Endothelial cell of umbilical vein (primary cell): ENCODE data around the gene KRTAP1-3. TPM values are rescaled to one million over a fixed set of nuclear protein-coding genes. Genes with fewer than 3 reads are reported as not detected.
"Not testable (repeated sequence)": the region's sequence is repeated elsewhere in the genome, so short reads cannot be mapped to it uniquely, and the experiment has no call there.

Experiments
- Bru-seq: library from RNA; stranded (reverse); fragments of 400-500 nt; gene quantifications from one replicate; lab custom pipeline; 2021; lab: Mats Ljungman, UMichigan
- BruChase-seq, 2 experiments: library from RNA; stranded (reverse); fragments of 400-500 nt; gene quantifications; one replicate each; lab custom pipeline; 2021; lab: Mats Ljungman, UMichigan
- BruUV-seq: library from RNA; stranded (reverse); fragments of 400-500 nt; replicated peaks from 2 replicates; lab custom pipeline; 2021; lab: Mats Ljungman, UMichigan
- CTCF ChIA-PET: fragments of 300-600, 350-600 bp; sonication (Branson Sonifier 250); formaldehyde crosslinking; loops from one replicate; lab custom pipeline; 2021; ENCODE audit warnings: antibody characterized with exemption, inconsistent platforms; lab: Charles Lee
- POLR2A ChIA-PET: fragments of 300-600, 350-600 bp; sonication (Branson Sonifier 250); formaldehyde crosslinking; loops from one replicate; lab custom pipeline; 2021; ENCODE audit warnings: antibody characterized with exemption, inconsistent platforms; lab: Charles Lee
- DNase-seq: peaks from one replicate; pipeline ENCODE4 v3.0.0-alpha.2; 2011; ENCODE audit warnings: low read depth, low spot score
- FAIRE-seq: peaks from 2 replicates; lab custom pipeline; 2011; peaks lifted over from hg19 to GRCh38; lab: Jason Lieb, UNC
- H2AFZ ChIP-seq: 2 replicates; pipeline ENCODE4 v1.6.0; 2012; ENCODE audit warnings: low read depth, low read length, control low read depth, inconsistent platforms
- H3K27ac ChIP-seq: 2 replicates; pipeline ENCODE4 v1.5.1; 2011; ENCODE audit warnings: low read depth, mild to moderate bottlenecking, control low read depth, low read length, moderate library complexity; ENCODE audit not compliant: insufficient read depth
- H3K27me3 ChIP-seq, 2 experiments: 2 replicates each; pipeline versions ENCODE4 v1.6.0 to v1.6.1; 2011; ENCODE audit warnings: low read length in 2 of 2, mixed read lengths in 1 of 2; ENCODE audit not compliant: control insufficient read depth in 2 of 2, insufficient read depth in 2 of 2
- H3K36me3 ChIP-seq, 2 experiments: 2 replicates in 1 of 2; 3 replicates in 1 of 2; pipeline ENCODE4 v1.5.1; 2011; ENCODE audit warnings: low read length in 2 of 2, mild to moderate bottlenecking in 1 of 2, moderate library complexity in 1 of 2; ENCODE audit not compliant: control insufficient read depth in 2 of 2, insufficient read depth in 2 of 2; ENCODE audit errors: extremely low read depth in 1 of 2
- H3K4me1 ChIP-seq: 3 replicates; pipeline ENCODE4 v1.5.1; 2011; ENCODE audit warnings: mild to moderate bottlenecking, low read length; ENCODE audit not compliant: control insufficient read depth, insufficient read depth; ENCODE audit errors: extremely low read depth
- H3K4me2 ChIP-seq: 2 replicates; pipeline ENCODE4 v1.6.1; 2011; ENCODE audit warnings: low read length, control low read depth, mixed read lengths; ENCODE audit not compliant: insufficient read depth
- H3K4me3 ChIP-seq, 3 experiments: fragments of 200-600 bp in 1 of 3; sonication (generic), shearing (Covaris generic) in 1 of 3; replicated peaks in 1 of 3; 2 replicates each; pipeline ENCODE4 v1.5.1; 2011 to 2016; ENCODE audit warnings: control low read depth in 3 of 3, low read length in 3 of 3, mild to moderate bottlenecking in 2 of 3, inconsistent platforms in 1 of 3, low read depth in 1 of 3, moderate library complexity in 1 of 3; ENCODE audit not compliant: insufficient read depth in 1 of 3
- H3K79me2 ChIP-seq: 2 replicates; pipeline ENCODE4 v1.6.0; 2012; ENCODE audit warnings: low read length, inconsistent platforms; ENCODE audit not compliant: control insufficient read depth, insufficient read depth
- H3K9ac ChIP-seq: replicated peaks from 2 replicates; pipeline ENCODE3; 2011; ENCODE audit warnings: low read length, control low read depth; ENCODE audit not compliant: insufficient read depth; ENCODE audit errors: extremely low read depth
- H3K9me1 ChIP-seq: replicated peaks from 3 replicates; pipeline ENCODE4 v1.6.0; 2011; ENCODE audit warnings: mild to moderate bottlenecking, low read length; ENCODE audit not compliant: control insufficient read depth, insufficient read depth; ENCODE audit errors: extremely low read depth
- H3K9me3 ChIP-seq: replicated peaks from 2 replicates; pipeline ENCODE4 v1.5.1; 2012; ENCODE audit warnings: low read length, inconsistent platforms; ENCODE audit not compliant: control insufficient read depth, insufficient read depth
- H4K20me1 ChIP-seq: replicated peaks from 2 replicates; pipeline ENCODE3; 2011; ENCODE audit warnings: mild to moderate bottlenecking, low read length; ENCODE audit not compliant: control insufficient read depth, insufficient read depth; ENCODE audit errors: extremely low read depth
- dilution Hi-C: fragments of 300-500 bp; cut with MboI; formaldehyde crosslinking; loops from one replicate; pipeline ENCODE4 v1.15.0; 2019; ENCODE audit warnings: low sequenced_read_pairs; ENCODE audit not compliant: extremely low pct_ligation_motif_present
- intact Hi-C: fragments of 100-400 bp; cut with micrococcal nuclease; formaldehyde crosslinking; loops from one replicate; pipeline ENCODE4 v1.10.0; 2022
- long read RNA-seq: library from polyadenylated mRNA; stranded (forward); transcript quantifications from one replicate; pipeline ENCODE4 v2.0.0, GENCODE V29; 2021
- polyA minus RNA-seq, 3 experiments: library from RNA; depleted of rRNA, polyadenylated mRNA; stranded (reverse); fragments of >200 nt; gene quantifications; 1 replicate in 1 of 3; 2 replicates in 2 of 3; pipeline ENCODE4 v1.2.3, GENCODE V29; 2011
- polyA plus RNA-seq, 4 experiments: library from polyadenylated mRNA; depleted of rRNA in 3 of 4; stranded (reverse) in 3 of 4; unstranded in 1 of 4; fragments of >200 nt; gene quantifications; 2 replicates each; pipeline versions ENCODE4 v1.2.1 to v1.2.3, GENCODE V29; 2011 to 2012; ENCODE audit warnings: missing spikeins in 1 of 4
- total RNA-seq: library from RNA; stranded (reverse); gene quantifications from 2 replicates; pipeline ENCODE4 v1.2.3, GENCODE V29; 2021

The KRTAP1-3 gene, protein sequence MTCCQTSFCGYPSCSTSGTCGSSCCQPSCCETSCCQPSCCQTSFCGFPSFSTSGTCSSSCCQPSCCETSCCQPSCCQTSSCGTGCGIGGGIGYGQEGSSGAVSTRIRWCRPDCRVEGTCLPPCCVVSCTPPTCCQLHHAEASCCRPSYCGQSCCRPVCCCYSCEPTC
- not detected in 2 replicates for total RNA-seq
- not detected in 2 replicates for polyA plus RNA-seq
- polyA plus RNA-seq (2011; cell fraction: cytosol; rRNA removed): not detected in 2 replicates
- not detected in 2 replicates for polyA plus RNA-seq (2011; cell fraction: nucleus; rRNA removed)
- not detected in 2 replicates for polyA plus RNA-seq (2012)
- not detected in 2 replicates for polyA minus RNA-seq
- not detected for polyA minus RNA-seq (2011; cell fraction: cytosol; rRNA and poly(A)+ RNA removed)
- polyA minus RNA-seq (2011; cell fraction: nucleus; rRNA and poly(A)+ RNA removed): not detected in 2 replicates
- Bru-seq, nascent RNA: not detected
- BruChase-seq, experiment 1, labeled RNA remaining after a 6-hour chase: not detected
- BruChase-seq, experiment 2, labeled RNA remaining after a 2-hour chase: not detected
- long read RNA-seq: 0 reads

DNA sequence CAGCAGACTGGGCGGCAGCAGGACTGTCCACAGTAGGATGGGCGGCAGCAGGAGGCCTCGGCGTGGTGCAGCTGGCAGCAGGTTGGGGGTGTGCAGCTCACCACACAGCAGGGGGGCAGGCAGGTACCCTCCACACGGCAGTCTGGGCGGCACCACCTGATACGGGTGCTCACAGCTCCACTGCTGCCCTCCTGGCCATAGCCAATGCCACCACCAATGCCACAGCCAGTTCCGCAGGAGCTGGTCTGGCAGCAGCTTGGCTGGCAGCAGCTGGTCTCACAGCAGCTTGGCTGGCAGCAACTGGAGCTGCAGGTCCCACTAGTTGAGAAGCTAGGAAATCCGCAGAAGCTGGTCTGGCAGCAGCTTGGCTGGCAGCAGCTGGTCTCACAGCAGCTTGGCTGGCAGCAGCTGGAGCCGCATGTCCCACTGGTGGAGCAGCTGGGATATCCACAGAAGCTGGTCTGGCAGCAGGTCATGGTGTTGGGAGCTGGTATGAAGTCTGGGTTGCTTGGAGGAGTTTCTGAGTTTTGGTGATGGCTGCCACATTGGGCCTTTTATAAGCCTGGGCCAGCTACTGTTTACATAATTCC is at the start of gene KRTAP1-3:
Gene KRTAP1-3, minus strand, starts transcription at position 529 of the 590 bp plus-strand sequence. Its CDS starts 53 bp downstream, at position 476.
- H3K27ac ChIP-seq, H2AFZ ChIP-seq, H3K4me3 ChIP-seq, H3K9ac ChIP-seq, DNase-seq, H3K4me1 ChIP-seq, POLR2A ChIA-PET, H3K4me2 ChIP-seq, H3K27me3 ChIP-seq, intact Hi-C loops, H3K79me2 ChIP-seq, FAIRE-seq, H4K20me1 ChIP-seq, H3K9me3 ChIP-seq, BruUV-seq, H3K9me1 ChIP-seq, dilution Hi-C loops, H3K36me3 ChIP-seq: not testable (repeated sequence)
- CTCF ChIA-PET: interaction anchor here (1.0 kb wide), 1 partner anchor 9 kb away, joined by 3 read pairs; no protein-coding TSS in a partner anchor

DNA sequence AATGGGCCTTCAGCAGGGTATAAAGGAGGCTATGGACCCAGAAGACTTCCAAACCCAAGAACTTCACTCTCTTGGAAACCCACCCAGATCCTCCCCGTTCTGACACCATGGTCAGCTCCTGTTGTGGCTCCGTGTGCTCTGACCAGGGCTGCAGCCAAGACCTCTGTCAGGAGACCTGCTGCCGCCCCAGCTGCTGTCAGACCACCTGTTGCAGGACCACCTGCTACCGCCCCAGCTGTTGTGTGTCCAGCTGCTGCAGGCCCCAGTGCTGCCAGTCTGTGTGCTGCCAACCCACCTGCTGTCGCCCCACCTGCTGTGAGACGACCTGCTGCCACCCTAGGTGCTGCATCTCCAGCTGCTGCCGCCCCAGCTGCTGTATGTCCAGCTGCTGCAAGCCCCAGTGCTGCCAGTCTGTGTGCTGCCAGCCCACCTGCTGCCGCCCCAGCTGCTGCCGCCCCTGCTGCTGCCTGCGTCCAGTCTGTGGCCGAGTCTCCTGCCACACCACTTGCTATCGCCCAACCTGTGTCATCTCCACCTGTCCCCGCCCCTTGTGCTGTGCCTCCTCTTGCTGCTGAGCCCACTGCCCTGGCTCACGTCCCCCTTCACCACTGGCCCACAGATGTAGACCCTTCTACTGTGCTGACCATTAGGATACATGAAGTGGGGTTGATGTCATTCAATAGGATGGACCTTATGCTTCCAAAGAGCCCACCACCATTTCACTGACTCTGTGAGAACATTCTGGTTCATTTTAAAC is 49.6 kb upstream of the KRTAP1-3 start, which contains the start of gene KRTAP4-7:
Gene KRTAP4-7, plus strand, starts transcription at position 51 of the 757 bp plus-strand sequence. Its CDS starts 57 bp downstream, at position 108.
- DNase-seq, H3K27me3 ChIP-seq, H3K27ac ChIP-seq, FAIRE-seq, H2AFZ ChIP-seq, dilution Hi-C loops, H3K9me1 ChIP-seq, H3K36me3 ChIP-seq, POLR2A ChIA-PET, H3K9me3 ChIP-seq, H3K4me3 ChIP-seq, H4K20me1 ChIP-seq, H3K9ac ChIP-seq, H3K4me1 ChIP-seq, CTCF ChIA-PET, H3K4me2 ChIP-seq, intact Hi-C loops, BruUV-seq, H3K79me2 ChIP-seq: not testable (repeated sequence)
